Activated CD8-positive, alpha-beta T cell treated with anti-CD3 and anti-CD28 coated beads for 36 hours (primary cell): ENCODE measurements around the gene BOC. TPM values are rescaled to one million over a fixed set of nuclear protein-coding genes. Genes with fewer than 3 reads are reported as not detected.

Source experiments
- ATAC-seq: fragments of 200-7000 bp; cut with Tn5 transposase; one replicate; pipeline ENCODE4 v1.10.0; 2021; ENCODE audit warnings: mild to moderate bottlenecking, moderate library complexity
- CTCF ChIA-PET: fragments of 350-600 bp; sonication (Branson Sonifier 250); formaldehyde crosslinking; loops from one replicate; lab custom pipeline; 2021; ENCODE audit warnings: antibody characterized with exemption; lab: Charles Lee
- POLR2A ChIA-PET: fragments of 350-600 bp; sonication (Branson Sonifier 250); formaldehyde crosslinking; loops from one replicate; lab custom pipeline; 2021; ENCODE audit warnings: antibody characterized with exemption; lab: Charles Lee
- DNase-seq: peaks from one replicate; pipeline ENCODE4 v3.0.0-alpha.2; 2020
- H3K27ac Mint-ChIP-seq: one replicate; pipeline ENCODE4 v1.8.0; 2021; ENCODE audit warnings: mild to moderate bottlenecking, mixed read lengths
- H3K27me3 Mint-ChIP-seq: one replicate; pipeline ENCODE4 v1.8.0; 2021; ENCODE audit warnings: mixed read lengths
- H3K36me3 Mint-ChIP-seq: one replicate; pipeline ENCODE4 v1.8.0; 2021; ENCODE audit warnings: low read depth, mixed read lengths
- H3K4me1 Mint-ChIP-seq: one replicate; pipeline ENCODE4 v1.8.0; 2021; ENCODE audit warnings: low read depth, mixed read lengths
- H3K4me3 Mint-ChIP-seq: one replicate; pipeline ENCODE4 v1.8.0; 2021; ENCODE audit warnings: mild to moderate bottlenecking, moderate library complexity, mixed read lengths
- H3K9me3 Mint-ChIP-seq: one replicate; pipeline ENCODE4 v1.8.0; 2021; ENCODE audit warnings: mixed read lengths
- CTCF ChIP-seq: fragments of 200-600 bp; IDR thresholded peaks from one replicate; pipeline ENCODE4 v1.8.0; 2022; ENCODE audit warnings: antibody characterized with exemption, mild to moderate bottlenecking
- intact Hi-C: fragments of 100-400 bp; cut with micrococcal nuclease; formaldehyde crosslinking; loops from one replicate; pipeline ENCODE4 v1.10.0; 2022
- total RNA-seq, 2 experiments: library from RNA; stranded (reverse); gene quantifications; one replicate each; pipeline ENCODE4 v1.2.3, GENCODE V29; 2021

BOC gene
- total RNA-seq, 2 experiments from 2014 or later, result 0.20 to 0.49 TPM

- peaks cover 31% of the 10 kb centered on the region for H3K36me3 Mint-ChIP-seq
- intact Hi-C loops, result no loop called here
- ATAC-seq (no peak), DNase-seq (no peak)
- H3K27me3 Mint-ChIP-seq, result no peaks in the 10 kb centered on the region
- no peak overlapping the region for H3K4me3 Mint-ChIP-seq
- CTCF ChIA-PET, result no interaction called here
- H3K9me3 Mint-ChIP-seq, result peaks cover 12% of the 10 kb centered on the region
- H3K27ac Mint-ChIP-seq, result no peak overlapping the region
- POLR2A ChIA-PET, result no interaction called here
- no peak for TF ChIP-seq CTCF
- H3K4me1 Mint-ChIP-seq, result no peaks in the 10 kb centered on the region
These were observed 99.6 kb downstream of the BOC start for GRCh38 chr3:113310960-113311359.

- intact Hi-C loops, result no loop called here
- no peak overlapping the region for H3K4me3 Mint-ChIP-seq
- ChIA-PET POLR2A (no interaction called here), CTCF (no interaction called here)
- H3K9me3 Mint-ChIP-seq, result peaks cover 12% of the 10 kb centered on the region
- no peaks in the 10 kb centered on the region for H3K27me3 Mint-ChIP-seq
- no peak for TF ChIP-seq CTCF
- DNase-seq (no peak), ATAC-seq (no peak)
- no peaks in the 10 kb centered on the region for H3K4me1 Mint-ChIP-seq
- H3K36me3 Mint-ChIP-seq, result peaks cover 44% of the 10 kb centered on the region
- H3K27ac Mint-ChIP-seq, result no peak overlapping the region
These were observed 101.1 kb downstream of the BOC start for GRCh38 chr3:113312416-113312815.

GRCh38 chr3:113314923-113315322 is 103.6 kb downstream of the BOC start:
- DNase-seq (no peak), ATAC-seq (no peak)
- no peak for TF ChIP-seq CTCF
- Mint-ChIP-seq H3K4me1 (no peaks in the 10 kb centered on the region), H3K4me3 (no peak overlapping the region), H3K27me3 (no peaks in the 10 kb centered on the region), H3K9me3 (peaks cover 12% of the 10 kb centered on the region), H3K27ac (no peak overlapping the region), H3K36me3 (peaks cover 57% of the 10 kb centered on the region)
- CTCF ChIA-PET, result no interaction called here
- intact Hi-C loops, result no loop called here
- POLR2A ChIA-PET, result interaction anchor here (0.7 kb wide), 1 partner anchor 11 kb away, joined by 4 read pairs; no protein-coding TSS in a partner anchor

GRCh38 chr3:113329757-113330156 is 118.4 kb downstream of the BOC start:
- Mint-ChIP-seq H3K27ac (no peak overlapping the region), H3K9me3 (no peaks in the 10 kb centered on the region), H3K27me3 (no peaks in the 10 kb centered on the region), H3K36me3 (peaks cover 16% of the 10 kb centered on the region), H3K4me1 (no peaks in the 10 kb centered on the region), H3K4me3 (no peak overlapping the region)
- DNase-seq (no peak), ATAC-seq (no peak)
- CTCF ChIA-PET, result no interaction called here
- intact Hi-C loops, result no loop called here
- TF ChIP-seq CTCF, result no peak
- POLR2A ChIA-PET, result no interaction called here

- DNase-seq (no peak), ATAC-seq (no peak)
- CTCF ChIA-PET, result no interaction called here
- peaks cover 13% of the 10 kb centered on the region for H3K36me3 Mint-ChIP-seq
- intact Hi-C loops, result no loop called here
- no peak for TF ChIP-seq CTCF
- H3K4me3 Mint-ChIP-seq, result no peak overlapping the region
- H3K27ac Mint-ChIP-seq, result no peak overlapping the region
- H3K4me1 Mint-ChIP-seq, result no peaks in the 10 kb centered on the region
- H3K27me3 Mint-ChIP-seq, result no peaks in the 10 kb centered on the region
- H3K9me3 Mint-ChIP-seq, result no peaks in the 10 kb centered on the region
- POLR2A ChIA-PET, result no interaction called here
These were observed 119.4 kb downstream of the BOC start for GRCh38 chr3:113330742-113331141.
